ENCODE measurements around the gene SRRM4. TPM values are rescaled to one million over a fixed set of nuclear protein-coding genes. Genes with fewer than 3 reads are reported as not detected.
"Not testable (repeated sequence)": the region's sequence is repeated elsewhere in the genome, so short reads cannot be mapped to it uniquely, and the experiment has no call there.

SRRM4 gene
- total RNA-seq, 1 donor from 2014 or later: not detected

DNA sequence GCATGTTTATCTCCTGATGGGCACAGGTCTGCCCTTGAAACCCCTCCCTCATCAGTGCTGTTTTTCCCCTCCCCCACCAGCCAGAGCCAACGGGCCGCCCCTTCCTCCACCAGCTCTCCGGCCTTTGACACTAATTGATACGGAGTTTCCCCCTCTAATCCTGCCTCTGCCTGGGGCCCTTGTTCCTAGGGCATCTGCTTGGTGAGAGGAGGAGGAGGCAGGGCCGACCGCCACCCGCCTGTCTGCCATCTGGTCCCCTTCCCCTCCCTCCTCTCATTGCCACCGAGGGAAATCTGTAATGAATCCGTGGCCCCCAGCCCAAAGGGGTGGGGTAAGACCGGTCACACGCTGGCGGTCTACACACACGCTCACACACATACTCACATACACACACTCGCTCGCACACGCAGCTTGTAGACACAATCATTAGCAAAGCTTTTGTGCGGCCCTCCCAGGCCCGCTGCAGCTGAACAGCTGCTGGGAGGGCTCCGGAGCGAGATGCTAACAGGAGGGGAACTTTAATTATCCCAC lies 27.4 kb downstream of the SRRM4 start:
- DNase-seq (ENCODE audit: extremely low read depth, low read depth, low spot score): no peak

DNA sequence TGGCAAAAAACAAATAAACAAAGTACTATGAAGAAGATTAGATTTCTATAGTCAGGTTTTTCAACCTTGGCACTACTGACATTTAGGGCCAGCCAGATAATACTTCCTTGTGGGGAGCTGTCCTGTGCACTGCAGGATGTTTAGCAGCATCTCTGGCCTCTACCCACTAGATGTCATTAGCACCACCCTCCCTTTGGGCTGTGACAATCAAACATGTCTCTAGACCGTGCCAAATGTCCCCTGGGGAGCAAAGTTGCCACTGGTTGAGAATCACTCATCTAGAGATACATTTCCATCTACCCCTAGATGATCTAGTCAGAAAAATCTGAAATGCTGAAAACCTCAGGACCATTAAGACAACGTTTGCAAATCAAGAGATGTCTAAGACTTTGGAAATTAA lies 29.9 kb downstream of the SRRM4 start:
- no peak for DNase-seq (ENCODE audit: extremely low read depth, low read depth, low spot score)

DNA sequence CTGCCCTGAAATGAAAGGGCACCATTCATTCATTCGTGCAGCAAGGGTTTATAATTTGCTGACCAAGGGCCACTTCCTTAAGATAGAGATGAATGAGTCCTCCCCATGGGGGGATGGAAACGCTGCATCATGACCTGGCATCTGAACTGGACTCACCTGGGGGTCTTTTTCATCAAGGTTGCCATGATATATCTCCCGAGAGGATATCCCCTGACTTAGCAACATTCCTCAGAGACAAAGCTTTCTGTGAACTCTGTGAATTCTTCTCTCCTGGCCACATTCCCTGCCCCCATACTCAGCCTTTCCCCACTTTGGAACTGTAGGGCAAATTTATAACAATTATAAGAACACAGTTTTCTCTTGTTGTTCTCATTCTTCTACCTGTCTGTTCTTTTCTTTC lies 30.8 kb downstream of the SRRM4 start:
- DNase-seq (ENCODE audit: extremely low read depth, low read depth, low spot score): no peak

DNA sequence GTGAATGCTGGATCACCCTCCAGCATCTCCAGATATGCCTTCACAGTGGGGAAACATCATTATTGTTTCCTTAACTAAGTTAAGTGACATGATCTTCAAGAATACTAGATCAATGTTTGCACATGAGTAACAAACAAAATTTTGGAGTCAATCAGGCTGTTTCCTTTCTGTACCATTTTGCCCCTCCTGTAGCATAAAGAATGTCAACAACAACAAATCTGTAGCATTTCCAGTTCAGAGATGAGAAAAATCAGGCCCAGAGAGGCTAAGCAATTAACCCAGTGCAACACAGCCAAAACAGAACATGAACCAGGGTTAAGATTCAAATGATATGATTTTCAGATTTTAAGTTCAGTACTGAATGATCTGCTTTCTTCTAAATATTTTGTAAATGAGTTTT lies 31.7 kb downstream of the SRRM4 start:
- DNase-seq (ENCODE audit: extremely low read depth, low read depth, low spot score): no peak

DNA sequence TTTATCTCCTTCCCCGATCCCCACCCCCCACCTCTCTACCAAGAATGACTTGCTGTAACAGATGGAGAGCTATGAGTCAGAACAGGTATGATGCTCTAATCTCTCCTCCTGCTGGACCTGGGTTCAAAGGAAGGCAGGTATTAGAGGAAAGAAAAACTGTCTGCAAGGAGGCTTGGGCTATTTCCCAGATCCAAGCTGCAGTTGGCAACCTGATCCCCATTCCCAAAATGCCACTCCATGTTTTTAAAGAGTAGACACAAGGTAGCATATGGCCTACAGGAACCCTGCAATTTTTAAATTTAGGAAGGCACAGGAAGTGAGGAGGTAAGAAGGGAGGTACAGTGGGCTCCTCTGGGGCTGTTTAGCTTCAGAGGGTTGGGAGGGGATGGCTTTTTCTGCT lies 33.0 kb downstream of the SRRM4 start:
- DNase-seq (ENCODE audit: extremely low read depth, low read depth, low spot score): no peak

DNA sequence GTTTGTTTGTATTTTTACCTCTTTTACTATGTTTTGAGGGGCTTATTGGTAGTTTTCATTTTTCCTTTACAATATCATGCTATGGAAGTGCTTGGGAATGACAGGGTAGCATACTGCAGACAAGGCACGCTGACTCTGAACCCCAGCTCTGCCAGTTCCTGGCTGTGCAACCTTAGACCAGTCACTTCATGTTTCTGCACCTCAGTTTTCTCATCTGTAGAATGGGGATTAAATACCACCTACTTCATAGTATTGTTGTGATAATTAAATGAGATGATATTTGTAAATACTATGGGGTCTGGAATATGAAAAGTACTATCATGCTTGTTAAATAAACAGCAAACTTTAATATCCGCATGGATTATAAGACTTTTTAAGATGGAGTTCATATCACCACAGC lies 35.4 kb downstream of the SRRM4 start:
- no peak for DNase-seq (ENCODE audit: extremely low read depth, low read depth, low spot score)

DNA sequence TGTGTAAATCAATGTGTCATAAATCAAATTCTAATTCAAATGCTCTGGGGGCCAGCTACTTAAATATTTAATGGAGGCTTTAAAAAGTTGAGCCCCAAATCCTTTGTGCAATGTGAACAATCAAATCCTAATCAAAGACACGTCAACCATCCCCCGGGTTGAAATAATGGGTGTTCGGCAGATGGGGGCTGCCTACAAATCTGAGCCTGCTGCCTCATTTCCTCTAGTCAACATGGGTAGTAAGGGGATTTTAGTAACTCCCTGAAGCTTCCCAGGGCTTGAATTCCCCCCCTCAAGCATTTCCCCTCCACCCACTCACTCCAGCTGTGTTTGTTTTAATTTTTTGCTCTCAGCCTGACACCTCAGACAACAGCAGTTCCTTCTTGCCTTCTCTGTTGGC lies 37.8 kb downstream of the SRRM4 start:
- no peak for DNase-seq (ENCODE audit: extremely low read depth, low read depth, low spot score)

DNA sequence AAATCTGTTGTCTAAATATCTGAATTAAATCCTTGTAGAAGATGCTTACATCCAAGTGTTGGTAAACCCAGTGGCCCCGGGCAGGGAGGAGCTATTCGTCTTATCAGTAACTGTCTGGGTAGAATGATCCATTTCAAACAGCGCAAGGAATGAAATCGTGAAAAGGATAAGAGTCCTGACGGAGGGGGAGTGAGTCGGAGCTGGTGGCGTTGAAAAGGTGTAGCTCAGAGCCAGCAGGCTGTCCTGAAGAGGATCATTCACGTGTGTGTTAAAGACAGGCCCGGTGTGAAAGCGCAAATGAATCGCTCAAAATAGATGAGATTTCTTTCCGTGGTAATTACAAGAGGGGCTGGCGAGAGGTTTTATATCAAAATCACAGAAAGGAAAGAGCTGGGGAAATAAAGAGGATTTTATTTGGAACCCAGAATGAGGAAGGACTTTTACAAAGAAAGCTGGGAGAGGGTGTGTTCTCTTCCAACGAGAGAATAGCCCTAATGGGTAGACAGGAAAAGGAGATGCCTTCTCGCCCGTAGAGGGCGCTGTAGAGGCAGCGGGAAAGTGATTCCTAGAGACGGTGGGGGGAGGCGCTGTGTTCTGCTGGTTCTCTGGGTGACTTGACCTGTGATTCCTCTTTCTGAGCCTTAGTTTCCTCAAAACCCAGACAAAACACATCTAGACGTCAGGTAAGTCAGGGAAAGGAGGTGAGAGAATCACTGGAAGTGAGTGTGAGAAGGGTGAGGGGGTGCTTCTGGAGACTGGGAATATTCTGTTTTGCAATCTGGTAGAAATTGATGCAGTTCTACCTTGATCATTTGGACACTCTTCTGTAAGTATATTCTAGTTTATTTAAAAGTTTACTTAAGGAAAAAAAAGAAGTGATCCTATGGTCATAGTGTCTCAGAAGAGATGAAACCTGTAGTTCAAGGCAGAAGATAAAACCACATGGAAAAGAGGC lies 39.3 kb downstream of the SRRM4 start:
- DNase-seq (ENCODE audit: extremely low read depth, low read depth, low spot score): no peak

DNA sequence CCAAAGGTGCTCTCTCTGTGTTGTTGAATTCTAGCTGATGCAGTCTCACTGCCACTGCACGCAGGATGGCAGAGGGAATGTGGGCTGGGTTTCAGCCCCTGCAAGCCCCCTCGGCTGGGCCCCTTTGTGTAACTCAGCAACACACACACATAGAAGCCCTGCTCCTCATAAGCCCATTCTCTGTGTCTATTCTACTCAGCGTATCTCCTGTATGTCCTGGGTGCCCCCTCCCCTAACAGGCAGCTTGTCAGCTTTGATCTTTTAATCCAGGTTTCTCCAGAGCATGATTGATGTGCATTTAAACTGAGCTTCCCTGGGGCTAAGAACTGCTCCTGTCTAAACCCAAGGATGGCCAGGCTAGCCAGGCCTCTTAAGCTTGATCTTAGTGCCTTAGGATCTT lies 43.0 kb downstream of the SRRM4 start:
- no peak for DNase-seq (ENCODE audit: extremely low read depth, low read depth, low spot score)

DNA sequence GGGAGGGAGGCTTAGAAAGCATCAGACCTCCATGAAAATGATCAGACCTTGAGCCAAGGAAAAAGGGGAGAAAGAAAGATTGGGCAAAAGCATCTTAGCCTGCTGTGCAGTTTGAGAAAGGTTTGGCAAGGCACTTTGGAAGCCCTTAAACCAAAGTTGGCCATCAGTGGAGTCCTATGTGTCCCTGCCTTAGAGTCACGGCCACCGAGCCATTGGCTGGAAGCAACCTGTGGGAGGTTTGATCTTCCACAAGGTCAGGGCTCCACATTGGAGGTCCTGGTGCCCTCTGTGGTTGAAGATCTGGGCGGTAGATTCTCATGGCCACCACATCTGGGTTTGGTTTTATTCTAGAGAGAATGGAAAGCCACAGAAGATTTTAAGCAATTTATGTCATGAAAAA lies 44.4 kb downstream of the SRRM4 start:
- no peak for DNase-seq (ENCODE audit: extremely low read depth, low read depth, low spot score)

DNA sequence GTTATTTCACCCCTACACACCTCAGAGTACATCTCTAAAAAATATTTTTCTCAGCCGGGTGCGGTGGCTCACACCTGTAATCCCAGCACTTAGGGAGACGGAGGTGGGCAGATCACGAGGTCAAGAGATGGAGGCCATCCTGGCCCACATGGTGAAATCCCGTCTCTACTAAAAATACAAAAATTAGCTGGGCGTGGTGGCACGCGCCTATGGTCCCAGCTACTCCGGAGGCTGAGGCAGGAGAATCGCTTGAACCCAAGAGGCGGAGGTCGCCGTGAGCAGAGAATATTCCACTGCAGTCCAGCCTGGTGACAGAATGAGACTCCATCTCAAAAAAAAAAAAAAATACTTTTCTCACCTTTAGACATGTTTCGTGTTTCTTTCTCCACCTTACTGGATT lies 52.0 kb downstream of the SRRM4 start:
- DNase-seq (ENCODE audit: extremely low read depth, low read depth, low spot score): not testable (repeated sequence)

DNA sequence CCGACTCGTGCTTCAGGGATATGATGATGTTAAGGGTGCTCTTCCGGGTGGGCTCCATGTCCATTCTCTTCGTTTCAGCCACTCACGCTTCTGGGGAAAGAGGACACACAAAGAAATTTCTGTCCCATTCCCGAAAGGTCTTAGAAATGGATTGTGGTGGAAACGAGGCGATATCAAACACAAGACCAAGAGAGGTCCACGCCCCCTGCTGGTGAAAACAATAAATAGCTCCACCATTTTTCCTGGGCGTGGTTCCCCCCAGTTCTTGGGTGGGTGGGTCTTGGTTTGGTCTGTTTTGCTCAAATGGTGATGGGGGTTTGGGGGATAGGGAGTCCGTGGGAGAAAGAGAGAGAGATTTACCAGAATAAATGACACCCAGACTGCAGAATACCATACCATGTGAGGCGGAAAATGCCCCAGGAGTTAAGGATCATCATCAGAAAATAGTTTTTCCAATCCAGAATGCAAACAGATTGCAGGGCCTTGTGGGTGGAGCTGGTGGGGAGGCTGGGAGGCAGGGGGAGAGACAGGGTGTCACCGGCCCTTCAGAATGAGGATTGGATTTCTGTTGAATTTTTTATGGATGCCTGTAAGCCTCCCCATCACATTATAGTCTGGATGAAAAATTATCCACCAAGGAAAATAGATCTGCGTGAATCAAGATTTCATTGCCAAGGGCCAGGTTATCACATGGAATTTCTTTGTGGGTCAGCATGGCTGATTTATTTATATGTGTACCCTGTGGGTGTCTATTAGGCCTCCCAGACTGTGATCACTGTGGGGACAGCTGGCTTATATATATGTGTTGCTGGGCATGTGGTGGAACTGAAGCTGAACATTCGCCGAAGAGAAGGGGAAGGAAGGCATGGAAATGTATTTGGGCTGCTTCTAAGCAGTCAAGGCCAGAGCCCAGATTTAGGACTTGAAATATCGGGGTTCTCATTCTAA lies 55.8 kb downstream of the SRRM4 start:
- no peak for DNase-seq (ENCODE audit: extremely low read depth, low read depth, low spot score)

DNA sequence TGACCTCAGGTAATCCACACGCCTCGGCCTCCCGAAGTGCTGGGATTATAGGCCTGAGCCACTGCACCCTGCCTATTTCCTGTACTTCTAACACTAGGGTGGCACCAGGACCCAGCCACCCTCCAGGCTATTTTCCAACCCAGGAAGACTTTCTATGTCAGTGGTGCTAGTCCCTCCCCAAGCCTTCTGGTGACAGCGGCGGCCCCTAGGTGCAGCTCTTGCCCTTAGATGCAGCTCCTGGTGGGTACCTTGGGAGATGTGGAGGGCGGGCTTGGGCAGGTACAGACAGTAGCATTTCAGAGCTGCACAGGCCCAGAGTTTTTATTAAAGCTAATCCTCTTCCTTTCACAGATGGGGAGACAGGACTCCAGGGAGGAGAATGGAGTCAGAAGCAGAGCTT lies 62.8 kb downstream of the SRRM4 start:
- no peak for DNase-seq (ENCODE audit: extremely low read depth, low read depth, low spot score)

DNA sequence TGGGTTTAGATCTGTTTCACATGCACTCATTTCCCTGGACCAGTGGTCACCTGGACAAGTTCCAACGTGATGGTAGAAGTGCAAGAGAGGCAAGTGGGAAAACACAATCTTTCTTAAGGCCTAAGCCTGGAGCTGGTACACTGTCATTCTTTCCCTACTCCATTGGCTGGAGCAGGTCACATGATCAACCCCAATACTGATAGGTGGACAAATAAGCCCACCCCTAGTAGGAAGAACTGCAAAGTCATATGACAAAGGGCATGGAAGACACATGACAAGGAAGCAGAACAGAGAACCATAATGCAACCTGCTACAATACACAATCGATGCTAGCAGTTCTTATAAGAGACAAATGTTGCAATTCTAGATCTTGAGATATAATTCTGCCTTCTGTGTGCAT lies 66.3 kb downstream of the SRRM4 start:
- DNase-seq (ENCODE audit: extremely low read depth, low read depth, low spot score): no peak

DNA sequence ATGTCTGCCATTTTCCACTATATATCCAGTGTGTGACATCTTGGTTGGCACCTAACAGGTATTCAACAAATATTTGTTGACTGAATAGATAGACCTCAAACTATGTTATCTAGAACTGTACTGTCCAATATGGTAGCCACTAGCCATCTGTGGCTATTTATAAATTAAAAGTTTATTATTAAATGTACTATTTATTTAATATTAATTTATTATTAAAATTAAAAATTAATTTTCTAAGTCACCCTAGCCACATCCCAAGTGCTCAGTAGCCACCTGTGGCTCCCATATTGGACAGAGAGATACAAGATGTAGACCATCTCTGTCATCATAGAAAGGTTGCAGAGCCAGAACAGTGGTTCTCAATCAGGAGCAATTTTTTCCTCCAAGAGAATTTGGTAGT lies 69.3 kb downstream of the SRRM4 start:
- no peak for DNase-seq (ENCODE audit: extremely low read depth, low read depth, low spot score)

DNA sequence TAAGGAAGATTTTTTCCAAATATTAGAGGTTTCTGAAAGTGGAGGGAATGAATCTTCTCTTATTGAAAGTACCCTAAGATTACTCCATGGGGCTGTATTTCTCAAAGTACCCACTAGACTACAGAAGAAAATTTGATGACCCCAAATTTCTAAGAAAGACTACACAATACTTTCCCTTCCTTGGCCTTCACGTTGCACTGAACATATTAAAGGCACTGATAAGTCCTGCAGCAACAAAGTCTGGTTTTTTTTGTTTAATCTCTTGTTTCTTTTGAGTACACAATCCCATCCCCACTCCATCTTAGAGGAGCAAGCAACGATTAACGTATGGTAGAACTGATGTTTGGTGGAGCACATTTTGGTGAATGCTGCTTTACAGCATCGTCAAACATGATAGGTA lies 70.1 kb downstream of the SRRM4 start:
- DNase-seq (ENCODE audit: extremely low read depth, low read depth, low spot score): no peak

DNA sequence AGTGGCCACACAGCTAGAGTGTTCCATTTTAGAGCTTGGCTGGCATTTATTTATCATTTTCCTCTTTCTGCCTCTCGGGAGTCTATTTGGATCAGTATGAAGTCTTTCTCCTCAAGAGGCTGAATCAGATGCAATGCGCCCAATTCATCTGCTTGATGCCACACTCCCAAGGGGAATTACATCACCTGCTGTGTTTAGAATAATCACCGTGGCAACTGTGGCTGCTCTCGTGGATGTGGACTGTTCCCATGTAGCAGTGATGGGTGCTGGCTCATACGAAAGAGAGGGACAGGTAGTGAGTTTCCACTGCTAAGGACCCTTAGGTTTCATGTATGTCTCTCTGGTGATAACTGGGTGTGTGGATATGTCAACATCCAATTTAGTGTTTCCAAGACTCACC lies 70.7 kb downstream of the SRRM4 start:
- no peak for DNase-seq (ENCODE audit: extremely low read depth, low read depth, low spot score)

DNA sequence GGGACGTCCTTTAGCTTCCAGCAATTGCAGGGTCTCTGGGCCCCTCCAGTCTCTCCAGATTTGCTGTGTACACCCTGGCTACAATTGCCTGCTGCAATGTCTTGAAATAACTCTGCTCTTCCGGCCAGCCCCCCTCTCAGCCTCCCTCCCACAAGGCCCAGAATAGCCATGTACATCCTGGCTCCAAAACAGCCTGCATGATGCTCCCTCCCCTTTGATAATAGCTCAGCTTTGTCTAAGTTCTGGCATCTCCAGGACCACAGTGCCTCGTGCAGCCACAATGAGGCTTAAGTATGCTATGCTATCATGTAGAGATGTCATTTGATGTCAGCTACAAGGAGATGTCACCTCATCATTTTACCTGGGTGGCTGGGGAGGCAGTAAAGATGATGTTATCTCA lies 74.6 kb downstream of the SRRM4 start:
- no peak for DNase-seq (ENCODE audit: extremely low read depth, low read depth, low spot score)

DNA sequence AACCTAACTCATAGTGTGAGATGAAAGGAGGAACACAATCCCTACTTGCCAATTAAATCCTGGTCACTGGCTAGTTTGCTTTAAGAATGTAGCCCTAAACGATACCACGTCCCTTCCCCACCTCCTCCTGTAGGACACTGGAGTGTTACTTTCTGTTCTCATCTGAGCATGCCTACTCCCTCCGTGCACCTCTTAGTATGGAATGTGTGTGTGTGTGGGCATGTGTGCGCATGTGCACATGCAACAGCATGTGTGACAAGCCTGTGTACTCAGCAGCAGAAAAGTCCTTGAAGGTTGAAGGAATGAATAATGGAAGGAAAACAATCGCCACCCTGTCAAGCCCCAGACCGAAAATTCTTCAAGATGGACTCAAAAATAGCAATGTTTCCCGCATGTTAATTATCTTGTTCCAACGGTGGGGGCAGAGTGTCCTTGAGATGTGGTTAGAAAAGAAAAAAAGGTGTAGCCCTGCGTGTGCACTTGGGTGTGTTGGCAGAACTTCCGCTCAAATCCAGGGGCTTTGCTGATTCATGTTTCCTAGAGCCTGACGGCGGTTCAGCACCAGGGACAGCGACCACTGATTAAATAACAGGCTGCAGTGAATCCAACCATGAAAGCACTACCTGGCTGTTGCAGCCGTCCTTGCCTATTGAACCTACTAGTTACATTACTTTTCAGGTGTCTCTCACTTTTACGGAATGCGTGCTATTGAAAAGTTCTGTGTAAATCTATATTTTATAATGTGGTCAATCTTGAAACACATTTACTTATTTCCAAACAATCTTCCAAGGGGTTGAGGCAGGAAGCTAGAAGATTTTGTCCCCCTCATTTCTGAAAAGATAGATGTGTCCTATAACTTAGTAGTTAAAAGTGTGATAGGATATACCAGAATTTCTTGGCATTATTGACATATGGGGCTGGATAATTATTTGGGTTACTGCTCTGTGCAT lies 79.8 kb downstream of the SRRM4 start:
- peak; percentile 10 for DNase-seq (ENCODE audit: extremely low read depth, low read depth, low spot score)

DNA sequence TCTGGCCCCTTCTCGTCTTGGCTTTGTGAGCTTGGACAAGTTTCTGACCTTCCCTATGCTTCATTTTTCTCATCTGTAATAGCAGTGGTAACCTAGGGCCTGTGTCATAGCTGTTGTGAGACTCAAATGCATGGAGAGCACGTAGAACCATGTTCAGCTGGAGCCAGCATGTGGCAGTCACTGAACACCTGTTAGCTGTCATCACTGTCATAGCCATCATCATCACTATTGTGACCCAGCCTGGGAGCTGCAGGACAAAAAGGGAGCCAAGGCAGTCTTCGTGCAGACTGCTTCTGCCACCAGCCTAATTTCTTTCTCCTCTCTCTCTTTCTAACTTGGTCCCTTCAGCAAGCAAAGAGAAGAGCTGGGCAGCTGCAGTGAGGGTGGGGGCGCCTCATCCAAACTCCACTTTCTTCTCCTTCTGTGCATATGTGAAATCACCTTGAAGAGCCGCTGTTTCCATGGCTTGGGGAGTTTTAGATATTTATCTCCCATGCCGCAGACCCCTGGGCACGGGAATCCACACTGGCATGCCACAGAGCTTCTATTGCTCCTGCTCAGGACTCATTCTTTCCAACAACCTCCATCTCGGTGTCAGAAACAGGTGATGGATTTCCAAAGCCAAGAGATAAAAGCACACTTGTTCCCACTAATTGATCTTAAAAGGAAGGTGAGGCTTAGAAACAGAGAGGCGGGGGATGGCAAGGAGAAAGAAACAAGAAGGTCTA lies 87.0 kb downstream of the SRRM4 start:
- DNase-seq (ENCODE audit: extremely low read depth, low read depth, low spot score): no peak
